Right renal pelvis (tissue), 4 donors: ENCODE measurements around the gene SLC19A1. TPM values are rescaled to one million over a fixed set of nuclear protein-coding genes. Genes with fewer than 3 reads are reported as not detected.

Experiments
- DNase-seq, 4 donors: peaks; one replicate each; pipeline ENCODE4 v3.0.0-alpha.2; 2013; ENCODE audit warnings: low read depth in 4 of 4, low spot score in 3 of 4, missing footprints in 1 of 4
- polyA plus RNA-seq, 4 donors: library from polyadenylated mRNA; unstranded; fragments of 120-200 nt; gene quantifications; one replicate each; pipeline ENCODE4 v1.2.1, GENCODE V29; 2013; ENCODE audit not compliant: insufficient read length in 4 of 4

The SLC19A1 gene
- polyA plus RNA-seq, 4 donors: 38.0 to 66.1 (median 60.4) TPM

DNA sequence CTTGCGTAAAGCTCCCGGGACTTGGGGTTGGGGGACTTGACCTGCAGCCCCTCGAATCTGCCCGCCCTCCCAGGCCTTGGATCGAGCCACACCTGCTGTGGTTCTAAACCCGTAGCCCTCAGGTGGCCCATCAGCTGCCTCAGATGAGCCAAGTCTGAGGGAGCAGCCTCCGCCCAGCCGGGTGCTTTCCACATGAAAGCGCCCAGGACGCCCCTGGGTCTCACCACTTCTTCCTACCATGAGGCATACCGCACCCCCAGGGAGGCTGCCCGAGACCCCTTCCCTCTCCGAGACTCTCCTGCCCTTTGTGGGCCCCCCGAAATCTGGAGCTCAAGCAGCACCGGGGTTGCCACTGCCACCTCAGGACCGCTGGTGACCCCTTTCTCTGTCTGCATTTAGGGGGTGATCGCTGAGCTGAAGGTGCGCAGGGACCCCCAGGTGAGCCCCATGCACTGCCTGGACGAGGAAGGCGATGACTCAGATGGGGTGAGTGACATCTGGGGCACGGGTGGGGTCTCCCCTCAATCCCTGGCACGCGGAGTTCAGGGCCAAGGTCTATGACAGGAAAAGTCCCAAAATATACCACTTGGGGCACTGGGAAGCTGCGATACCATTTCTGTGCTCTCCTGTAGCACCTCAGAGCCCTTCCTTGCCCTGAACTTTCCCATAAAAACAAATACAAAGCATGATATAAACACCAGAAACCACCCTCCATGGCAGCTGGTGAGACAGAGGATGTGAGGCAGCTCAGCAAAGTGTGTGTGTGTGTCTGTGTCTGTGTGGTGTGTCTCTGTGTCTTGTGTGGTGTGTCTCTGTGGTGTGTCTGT is 68.5 kb downstream of the SLC19A1 start:
- DNase-seq: no peak

DNA sequence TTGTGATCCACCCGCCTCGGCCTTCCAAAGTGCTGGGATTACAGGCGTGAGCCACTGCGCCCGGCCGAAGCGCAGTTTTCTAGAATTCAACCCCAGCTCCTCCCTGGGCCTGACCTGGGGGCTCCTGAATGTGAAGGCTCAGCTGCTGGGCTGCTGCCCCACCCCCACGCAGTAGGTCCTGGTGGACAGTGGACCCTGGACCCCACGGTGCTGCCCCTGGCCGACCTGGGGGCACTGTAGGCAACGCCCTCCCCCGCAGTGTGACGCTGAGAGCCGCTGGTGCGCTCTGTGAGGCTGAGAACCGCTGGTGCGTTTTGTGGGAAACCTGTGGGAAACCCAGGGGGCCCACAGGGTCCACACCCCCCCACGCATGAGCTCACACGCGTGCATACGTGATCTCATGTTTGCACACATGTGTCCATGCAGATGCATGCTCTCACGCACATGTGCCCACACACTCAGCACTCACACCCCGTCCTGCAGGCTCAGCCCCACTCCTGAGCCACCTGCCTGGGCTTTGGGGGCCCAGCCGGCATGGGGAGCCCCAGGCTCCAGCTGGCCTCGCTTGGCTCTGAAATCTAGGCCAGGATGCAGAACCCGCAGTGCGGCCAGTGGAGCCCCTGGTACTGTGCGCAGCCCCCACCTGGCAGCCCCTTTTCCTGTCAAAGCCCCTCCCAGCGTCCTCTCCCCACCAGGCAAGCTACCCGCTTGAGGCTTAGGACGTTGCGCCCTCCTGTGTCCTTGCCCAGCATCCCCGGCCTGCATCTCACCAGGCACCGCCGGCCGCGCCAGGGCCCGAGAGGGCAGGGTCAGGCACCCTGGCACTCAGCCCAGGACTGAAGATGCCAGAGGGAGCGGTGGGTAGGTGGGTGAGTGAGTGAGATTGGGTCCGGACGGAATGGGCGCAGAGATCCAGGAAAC is 69.5 kb downstream of the SLC19A1 start:
- DNase-seq: no peak

DNA sequence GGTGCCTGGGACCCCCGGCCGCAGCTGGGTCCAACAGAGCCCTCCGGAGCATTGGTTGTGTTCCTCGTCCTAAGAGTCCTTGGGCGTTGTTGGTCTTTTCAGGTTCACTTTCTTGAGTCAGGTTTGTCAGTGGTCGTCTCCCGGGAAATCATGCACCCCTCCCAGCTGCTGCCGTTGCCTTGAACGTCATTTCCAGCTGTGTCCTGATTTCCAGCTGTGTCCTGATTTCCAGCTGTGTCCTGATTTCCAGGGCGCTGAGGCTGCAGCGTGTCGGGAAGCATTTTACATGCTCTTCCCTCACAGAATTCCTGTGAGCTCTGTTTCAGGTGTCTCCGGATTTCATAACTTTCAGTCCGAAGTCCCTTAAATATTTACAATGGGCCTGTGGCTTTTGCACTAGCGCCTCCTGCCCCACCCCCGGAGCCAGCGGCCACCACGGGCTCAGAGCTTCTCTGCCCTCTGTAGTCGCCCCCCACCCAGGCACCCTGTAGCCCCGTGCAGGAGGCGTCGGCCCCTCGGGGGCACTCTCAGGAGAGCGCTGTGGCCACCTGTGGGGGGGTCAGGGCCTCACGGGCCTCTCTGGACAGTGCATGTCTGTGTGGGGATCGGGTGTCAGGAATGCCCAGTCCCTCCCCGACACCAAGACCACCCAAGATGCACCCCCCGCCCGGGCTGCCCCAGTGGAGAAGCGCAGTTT is 70.6 kb downstream of the SLC19A1 start:
- DNase-seq: no peak

DNA sequence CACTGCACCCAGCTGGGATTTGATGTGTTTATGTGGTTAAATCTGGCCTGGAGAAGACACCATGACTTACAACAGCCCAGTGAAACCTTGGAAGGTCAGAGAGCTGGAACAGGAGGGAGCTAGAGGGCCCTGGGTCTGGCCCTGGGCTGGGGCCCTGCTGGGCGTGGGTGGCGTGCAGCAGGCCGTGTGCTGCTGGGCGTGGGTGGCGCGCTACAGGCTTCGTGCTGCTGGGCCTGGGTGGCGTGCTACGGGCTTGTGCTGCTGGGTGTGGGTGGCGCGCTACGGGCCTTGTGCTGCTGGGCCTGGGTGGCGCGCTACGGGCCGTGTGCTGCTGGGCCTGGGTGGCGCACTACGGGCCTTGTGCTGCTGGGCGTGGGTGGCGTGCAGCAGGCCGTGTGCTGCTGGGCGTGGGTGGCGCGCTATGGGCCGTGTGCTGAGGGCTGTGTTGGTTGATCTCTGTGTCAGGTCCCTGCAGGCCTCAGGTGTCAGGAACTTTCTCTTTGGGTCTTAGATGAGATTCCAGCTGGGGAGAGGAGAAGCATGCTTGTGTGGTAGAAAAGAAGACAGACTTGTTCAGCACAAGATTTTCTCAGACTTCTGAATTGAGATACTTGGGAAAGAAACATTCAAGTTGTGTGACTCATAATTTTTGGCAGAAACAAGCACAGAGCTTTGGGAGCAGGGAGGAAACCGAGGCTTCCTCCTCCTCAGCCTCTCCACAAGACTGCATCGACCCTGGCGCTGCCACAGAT is 71.3 kb downstream of the SLC19A1 start:
- DNase-seq: no peak

DNA sequence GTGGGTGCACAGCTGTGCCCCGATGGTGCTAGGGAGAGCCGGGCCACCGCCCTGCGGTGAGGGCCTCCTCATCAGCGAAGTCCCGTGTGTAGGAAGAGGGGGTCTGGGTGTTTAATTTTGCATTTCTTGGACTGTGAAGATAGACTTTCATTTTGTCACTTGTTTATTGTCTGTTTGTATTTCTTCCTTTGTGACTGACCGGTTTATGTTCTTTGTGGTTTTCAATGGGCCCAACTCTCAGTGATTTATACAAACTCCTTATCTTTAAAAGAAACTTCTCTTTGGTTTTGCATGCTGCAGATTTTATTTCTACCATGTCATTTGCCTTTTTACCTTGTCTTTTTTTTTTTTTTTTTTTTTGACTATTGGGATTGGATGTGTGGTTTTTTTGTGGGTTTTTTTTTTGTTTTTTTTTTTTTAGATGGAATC is 72.1 kb downstream of the SLC19A1 start:
- DNase-seq: no peak

DNA sequence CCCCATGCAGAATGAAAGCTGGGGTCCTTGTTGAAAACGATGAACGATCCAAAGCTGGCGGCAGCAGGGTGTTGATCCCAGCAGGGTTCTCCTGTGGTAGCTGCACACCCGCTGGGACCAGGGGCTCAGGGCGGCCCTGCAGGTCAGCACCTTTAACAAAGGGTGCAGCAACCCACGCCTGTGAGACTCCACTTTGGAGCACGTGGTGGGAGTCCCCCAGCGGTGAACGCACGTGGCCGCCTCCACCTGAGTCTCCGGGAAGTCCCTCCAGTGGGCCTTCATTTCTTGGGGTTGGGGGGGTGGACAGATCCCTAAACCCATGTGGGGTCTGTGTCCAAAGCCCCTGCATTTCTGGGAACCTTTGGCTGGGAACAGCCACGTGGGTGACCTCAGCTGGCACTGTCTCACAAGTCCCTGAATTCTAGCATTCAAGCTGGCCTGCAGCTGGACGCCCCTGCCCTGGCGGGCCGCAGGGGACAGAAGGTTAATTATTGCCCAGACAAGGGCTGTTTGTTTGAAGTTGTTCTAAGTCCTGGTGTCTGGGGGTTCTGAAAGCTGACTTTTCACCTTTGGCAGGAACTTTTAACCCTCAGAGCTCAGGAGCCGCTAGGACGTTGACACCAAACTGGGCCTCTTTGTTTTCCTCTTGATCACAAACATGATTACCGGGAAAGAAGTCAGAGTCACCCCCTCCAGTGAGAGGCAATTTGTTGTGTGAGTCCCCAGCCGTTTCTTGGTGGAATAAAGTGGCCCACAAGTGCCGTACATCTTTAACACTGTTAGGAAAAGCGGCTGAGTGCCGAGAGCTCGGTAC is 72.8 kb downstream of the SLC19A1 start:
- DNase-seq: no peak

DNA sequence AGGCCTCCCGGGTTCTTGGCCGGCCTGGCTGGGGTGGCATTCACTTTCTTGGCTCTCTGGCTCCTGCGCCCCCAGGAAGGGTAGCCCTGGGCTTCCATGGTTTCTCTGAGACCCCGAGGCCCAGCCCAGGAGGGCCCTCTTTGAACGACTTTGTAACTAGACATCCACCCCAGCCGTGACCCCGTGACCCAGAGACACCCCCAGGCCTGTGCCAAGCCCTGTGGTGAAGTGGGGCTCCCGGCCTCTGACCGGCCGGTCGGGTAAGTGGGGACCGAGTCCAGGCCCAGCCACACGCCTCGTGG is 73.3 kb downstream of the SLC19A1 start:
- DNase-seq: no peak

DNA sequence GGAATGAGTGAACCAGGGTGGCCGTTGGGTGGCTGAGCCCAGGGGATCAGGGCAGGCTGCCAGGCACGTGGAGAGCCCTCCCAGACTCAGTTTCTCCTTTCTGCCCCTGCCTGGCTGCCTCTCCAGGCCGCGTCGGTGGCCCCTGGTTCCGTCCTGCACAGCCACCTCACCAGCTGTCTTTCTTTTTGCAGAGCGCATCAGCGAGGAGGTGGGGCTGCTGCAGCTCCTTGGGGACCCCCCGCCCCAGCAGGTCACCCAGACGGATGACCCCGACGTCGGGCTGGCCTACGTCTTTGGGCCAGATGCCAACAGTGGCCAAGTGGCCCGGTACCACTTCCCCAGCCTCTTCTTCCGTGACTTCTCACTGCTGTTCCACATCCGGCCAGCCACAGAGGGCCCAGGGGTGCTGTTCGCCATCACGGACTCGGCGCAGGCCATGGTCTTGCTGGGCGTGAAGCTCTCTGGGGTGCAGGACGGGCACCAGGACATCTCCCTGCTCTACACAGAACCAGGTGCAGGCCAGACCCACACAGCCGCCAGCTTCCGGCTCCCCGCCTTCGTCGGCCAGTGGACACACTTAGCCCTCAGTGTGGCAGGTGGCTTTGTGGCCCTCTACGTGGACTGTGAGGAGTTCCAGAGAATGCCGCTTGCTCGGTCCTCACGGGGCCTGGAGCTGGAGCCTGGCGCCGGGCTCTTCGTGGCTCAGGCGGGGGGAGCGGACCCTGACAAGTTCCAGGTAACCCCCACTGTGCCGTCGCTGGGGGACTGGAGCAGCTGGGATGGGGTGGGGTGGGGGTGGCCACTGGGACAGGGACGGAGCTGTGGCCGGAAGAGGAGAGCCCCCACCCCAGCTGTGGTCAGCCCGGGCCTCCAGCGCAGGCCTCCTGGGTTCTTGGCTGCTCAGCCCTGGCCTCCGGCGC is 73.9 kb downstream of the SLC19A1 start:
- DNase-seq: no peak

DNA sequence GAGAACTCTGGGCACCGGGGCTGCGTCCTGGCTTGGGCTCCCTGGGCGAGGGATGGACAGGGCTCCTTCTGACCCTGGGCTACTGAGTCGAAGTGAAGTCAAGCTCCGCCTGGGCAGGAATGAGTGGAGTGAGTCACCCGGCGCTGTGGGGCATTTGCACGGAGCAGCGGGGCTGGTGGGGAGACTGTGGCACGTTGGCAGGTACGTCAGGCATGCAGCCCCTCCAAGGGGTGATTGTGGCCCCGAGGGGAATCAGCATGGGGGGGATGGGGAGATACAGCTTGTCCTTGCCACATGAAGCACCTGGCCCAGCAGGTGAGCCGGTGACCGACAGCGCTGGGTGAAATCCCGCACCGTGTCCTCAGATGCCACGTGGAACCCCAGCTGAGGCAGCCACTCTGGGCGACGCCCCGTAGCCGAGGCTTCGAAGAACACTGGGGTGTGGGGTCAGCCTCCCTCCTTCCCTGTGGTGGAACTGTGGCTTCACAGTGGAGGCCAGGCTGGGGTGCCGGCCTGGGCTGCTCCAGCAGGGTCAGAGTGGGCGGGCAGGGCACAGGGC is 74.9 kb downstream of the SLC19A1 start:
- DNase-seq: no peak

DNA sequence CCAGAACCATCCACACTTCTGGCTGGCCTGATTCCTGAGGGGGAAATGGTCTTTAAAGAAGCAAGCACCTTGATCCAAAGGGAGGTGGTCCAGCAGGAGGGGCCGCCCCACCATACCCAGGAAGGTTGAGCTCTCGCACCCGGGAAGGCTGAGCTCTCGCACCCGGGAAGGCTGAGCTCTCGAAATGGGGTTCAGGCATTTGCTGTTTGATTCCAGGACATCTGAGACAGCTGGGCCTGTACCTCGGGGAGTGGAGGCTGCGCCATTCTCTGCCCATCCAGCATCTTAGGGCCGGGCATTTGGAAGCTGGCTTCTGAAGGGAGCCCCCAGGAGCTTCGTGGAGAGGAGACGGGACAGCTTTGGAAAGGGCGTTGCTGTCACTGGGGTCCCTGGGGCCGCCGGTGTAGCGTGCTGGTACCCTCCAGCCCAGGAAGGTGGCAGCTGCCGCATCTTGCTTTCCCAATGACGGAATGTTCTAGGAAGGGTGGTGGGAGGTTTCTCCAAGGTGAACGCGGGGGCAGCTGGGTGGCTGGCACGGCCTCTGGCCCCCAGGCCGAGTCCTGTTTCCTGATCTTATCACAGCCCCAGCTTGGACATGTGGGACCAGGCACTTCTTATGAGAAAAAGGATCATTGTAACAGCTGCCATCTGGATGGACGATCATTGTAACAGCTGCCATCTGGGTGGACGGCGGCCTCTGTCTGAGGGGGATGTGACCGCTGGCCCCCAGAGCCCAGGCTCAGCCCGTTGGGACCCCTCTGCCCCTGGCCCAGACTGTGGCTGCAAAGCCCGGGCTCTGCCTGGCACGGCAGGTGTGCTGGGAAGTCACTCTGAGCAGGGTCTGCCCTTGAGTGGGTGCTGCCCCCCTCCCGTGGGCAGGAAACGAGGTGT is 75.7 kb downstream of the SLC19A1 start:
- DNase-seq: no peak

DNA sequence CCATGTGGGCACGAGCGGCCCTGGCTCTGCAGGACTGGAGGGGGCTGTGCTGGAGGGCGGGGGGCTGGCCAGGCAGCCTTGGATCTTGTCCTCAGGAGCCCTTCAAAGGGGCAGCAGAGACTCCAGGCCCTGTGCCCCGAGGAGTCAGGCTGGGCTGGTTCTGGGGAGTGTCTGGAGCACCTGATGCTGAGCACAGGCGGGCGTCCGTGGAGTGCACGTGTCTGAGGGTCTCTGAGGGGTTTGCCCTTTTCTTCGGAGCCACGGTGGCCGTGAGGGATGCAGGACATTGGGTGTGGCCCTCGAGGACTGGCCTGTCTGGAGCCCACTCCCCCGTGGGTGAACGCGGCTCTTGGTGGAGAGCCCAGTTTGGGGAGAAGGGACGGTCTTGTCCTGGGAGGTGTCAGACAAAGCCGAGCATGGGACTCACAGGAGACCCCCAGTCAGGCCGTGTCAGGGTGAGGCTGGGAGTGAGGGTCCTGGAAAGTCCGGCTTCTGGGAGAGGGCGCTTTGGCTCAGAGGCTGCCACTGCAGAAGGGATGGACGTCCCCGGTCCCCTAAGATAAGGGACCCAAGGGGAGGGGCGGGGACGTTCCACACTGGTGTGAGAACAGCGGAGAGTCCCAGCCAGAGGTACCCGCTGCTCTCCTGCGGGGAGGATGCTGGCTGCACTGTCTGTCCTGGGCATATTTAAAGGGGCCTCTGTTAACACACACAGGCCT is 76.5 kb downstream of the SLC19A1 start:
- no peak for DNase-seq

DNA sequence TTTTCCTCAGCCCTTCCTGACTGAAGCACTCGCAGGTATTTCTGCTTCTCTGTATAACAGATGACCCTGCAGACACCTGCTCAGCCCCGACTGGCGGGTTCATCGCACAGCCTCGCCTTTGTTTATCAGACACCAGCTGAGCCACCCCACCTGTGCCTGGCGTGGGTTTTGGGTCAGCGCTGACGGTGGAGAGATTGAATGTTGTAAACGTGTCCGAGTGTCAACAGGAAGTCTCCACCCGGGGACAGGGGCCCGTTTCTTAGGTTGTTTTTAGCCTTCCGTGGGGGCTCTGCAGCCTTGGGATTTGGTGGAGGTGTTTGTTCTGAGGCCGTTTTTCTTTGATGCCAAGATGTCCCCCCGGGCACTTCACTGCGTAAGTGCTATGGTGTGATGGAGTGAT is 77.1 kb downstream of the SLC19A1 start:
- DNase-seq: no peak

DNA sequence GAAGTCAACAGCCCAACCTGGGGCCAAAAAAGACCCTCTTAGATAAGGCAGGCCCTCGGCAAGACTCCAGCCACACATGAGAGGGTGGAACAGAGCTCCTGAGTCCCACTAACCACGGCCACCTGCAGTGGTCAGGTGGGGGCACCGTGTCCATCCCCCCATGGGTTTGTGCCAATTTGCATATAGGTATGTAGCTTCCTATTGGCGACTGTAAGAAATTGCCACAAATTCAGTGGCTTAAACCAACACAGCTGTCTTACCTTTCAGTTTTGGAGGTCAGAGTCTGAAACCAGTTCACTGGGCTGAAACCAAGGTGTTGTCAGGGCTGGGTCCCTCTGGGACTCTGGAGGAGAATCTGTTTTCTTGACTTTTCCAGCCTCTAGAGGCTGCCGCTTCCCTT is 77.9 kb downstream of the SLC19A1 start:
- DNase-seq: no peak

DNA sequence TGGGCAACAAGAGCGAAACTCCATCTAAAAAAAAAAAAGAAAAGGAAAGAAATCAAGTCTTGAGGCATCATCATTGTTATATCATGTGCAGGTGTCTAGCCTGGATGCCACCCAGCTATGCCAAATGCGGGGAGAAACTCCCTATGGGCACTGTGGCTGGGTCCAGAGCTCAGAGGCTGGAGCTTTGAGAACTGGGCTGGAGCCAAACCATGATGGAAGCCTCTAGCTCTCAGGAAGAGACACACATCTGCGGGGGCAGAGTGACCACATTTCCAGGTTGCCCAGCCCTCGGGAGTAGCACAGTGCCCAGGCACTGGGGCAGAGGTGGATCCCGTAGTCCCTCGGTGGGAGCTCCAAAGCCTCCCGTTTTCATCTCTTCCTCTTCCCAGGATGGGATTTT is 78.4 kb downstream of the SLC19A1 start:
- DNase-seq: no peak

DNA sequence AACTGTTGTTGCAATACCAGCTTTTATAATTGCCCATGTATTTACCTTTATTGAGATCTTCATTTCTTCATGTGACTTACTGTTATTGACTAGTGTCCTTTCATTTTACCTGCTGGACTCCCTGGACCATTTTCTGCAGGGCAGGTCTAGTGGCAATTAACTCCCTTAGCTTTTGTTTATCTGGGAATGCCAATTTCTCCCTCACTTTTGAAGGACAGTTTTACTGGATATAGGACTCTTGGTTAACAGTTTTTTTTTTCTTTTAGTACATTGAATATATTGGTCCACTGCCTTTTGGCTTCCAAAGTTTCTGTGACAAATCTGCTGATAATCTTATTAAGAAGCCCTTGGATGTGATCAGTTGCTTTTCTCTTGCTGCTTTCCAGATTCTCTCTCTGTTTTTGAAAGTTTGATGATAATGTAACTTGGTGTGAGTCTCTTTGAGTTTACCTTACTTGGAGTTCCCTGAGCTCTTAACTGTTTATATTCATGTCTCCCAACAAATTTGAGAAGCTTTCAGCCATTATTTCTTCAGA is 80.4 kb downstream of the SLC19A1 start:
- DNase-seq: no peak

DNA sequence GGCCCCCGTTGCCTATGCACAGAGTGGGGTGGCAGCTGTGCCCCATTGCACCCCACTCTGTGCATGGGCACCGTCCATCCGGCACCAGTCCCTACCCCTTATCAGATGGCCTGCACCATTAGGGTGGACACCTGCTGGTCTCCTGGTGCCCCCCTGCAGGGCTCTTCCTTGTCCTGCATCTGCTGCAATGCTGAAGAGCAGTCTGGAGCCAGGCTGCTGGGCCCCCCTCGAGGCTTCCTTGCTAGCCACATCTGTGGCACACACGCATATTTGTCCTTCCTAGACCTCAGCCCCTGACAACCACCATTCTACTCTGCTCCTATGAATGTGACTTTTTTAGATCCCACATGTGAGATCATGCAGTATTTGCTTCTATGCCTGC is 80.9 kb downstream of the SLC19A1 start:
- DNase-seq: no peak
